ENCODE measurements around the gene CACNA1S.

The CACNA1S gene

DNA sequence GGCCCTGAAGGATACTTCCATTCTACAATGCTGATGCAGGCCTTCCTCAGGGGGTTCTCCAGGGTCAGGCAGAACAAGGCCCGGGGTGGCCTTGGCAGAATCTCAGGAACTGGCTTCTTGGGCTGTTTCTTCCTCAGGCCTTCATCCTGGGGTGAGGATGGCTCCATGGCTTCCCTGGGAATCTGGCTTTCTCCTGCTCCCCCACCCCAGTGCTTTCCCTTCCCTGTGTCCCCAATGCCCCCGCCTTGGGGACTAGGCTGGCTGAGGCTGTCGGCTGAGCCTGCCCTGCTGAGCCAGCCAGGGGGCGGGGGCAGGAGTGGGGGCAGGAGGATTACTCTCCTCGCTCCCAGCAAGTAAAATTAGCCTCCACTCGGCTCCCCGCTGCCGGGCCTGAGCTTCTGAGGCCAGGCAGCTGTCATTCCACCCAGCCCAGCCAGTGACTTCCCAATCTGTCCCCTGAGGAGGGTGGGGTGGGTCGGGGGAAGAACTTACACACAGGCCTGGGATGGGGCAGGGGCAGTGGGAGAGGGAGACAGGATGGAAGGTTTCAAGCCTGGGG, at the start of gene CACNA1S:
Gene CACNA1S, minus strand, starts transcription at position 254 of the 559 bp plus-strand sequence. Its CDS starts 87 bp downstream, at position 167.
- no peaks in the 10 kb centered on the region for H3K36me3 ChIP-seq (ENCODE audit: insufficient read depth, low read length)
- H3K9me3 ChIP-seq (ENCODE audit: low read length) = no peaks in the 10 kb centered on the region
- H3K4me1 ChIP-seq (ENCODE audit: insufficient read depth, low read length) = peaks cover 4% of the 10 kb centered on the region
- H3K4me3 ChIP-seq (ENCODE audit: low read depth in 1 of 2, low read length in 2 of 2) = no peak within 1 kb of the TSS
- no peak within 1 kb of the TSS for H3K9ac ChIP-seq (ENCODE audit: low read length)
- H3K27ac ChIP-seq (ENCODE audit: low read depth, low read length) = no peak within 1 kb of the TSS
- peaks cover 0 to 15% of the 10 kb centered on the region in 2 donors for H3K27me3 ChIP-seq (ENCODE audit: control insufficient read depth in 1 of 2, insufficient read depth in 2 of 2, low read length in 2 of 2)

GRCh38 chr1:201157949-201158348, 45.7 kb upstream of the CACNA1S start:
- Histone ChIP-seq H3K27ac (ENCODE audit: low read depth, low read length) (no peak overlapping the region), H3K36me3 (ENCODE audit: insufficient read depth, low read length) (no peaks in the 10 kb centered on the region), H3K27me3 (ENCODE audit: control insufficient read depth in 1 of 2, insufficient read depth in 2 of 2, low read length in 2 of 2) (no peaks in the 10 kb centered on the region), H3K4me3 (ENCODE audit: low read depth in 1 of 2, low read length in 2 of 2) (no peak overlapping the region), H3K9me3 (ENCODE audit: low read length) (no peaks in the 10 kb centered on the region), H3K9ac (ENCODE audit: low read length) (no peak overlapping the region), H3K4me1 (ENCODE audit: insufficient read depth, low read length) (peaks cover 13% of the 10 kb centered on the region)

DNA sequence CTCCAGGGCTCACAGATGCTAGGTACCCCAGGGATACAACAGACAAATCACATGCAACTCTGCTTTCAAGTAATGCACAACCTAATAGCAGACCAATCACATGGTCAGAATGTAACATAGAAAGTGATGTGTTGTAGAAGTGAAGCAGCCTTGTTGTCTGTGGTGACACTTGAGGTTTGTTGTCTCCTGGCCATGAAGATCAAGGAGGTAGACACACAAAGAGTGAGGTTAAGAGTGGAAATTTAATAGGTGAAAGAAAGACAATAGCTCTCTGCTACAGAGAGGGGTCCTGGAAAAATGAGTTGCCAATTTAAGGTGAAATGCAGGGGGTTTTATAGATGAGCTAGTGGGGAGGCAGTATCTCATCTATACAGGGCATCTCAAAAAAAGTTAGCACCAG, 44.6 kb upstream of the CACNA1S start:
- H3K27me3 ChIP-seq (ENCODE audit: control insufficient read depth in 1 of 2, insufficient read depth in 2 of 2, low read length in 2 of 2) = no peaks in the 10 kb centered on the region
- no peak overlapping the region for H3K27ac ChIP-seq (ENCODE audit: low read depth, low read length)
- H3K36me3 ChIP-seq (ENCODE audit: insufficient read depth, low read length) = peaks cover 5% of the 10 kb centered on the region
- no peak overlapping the region for H3K9ac ChIP-seq (ENCODE audit: low read length)
- H3K4me1 ChIP-seq (ENCODE audit: insufficient read depth, low read length) = peaks cover 16% of the 10 kb centered on the region
- no peaks in the 10 kb centered on the region for H3K9me3 ChIP-seq (ENCODE audit: low read length)
- no peak overlapping the region for H3K4me3 ChIP-seq (ENCODE audit: low read depth in 1 of 2, low read length in 2 of 2)

DNA sequence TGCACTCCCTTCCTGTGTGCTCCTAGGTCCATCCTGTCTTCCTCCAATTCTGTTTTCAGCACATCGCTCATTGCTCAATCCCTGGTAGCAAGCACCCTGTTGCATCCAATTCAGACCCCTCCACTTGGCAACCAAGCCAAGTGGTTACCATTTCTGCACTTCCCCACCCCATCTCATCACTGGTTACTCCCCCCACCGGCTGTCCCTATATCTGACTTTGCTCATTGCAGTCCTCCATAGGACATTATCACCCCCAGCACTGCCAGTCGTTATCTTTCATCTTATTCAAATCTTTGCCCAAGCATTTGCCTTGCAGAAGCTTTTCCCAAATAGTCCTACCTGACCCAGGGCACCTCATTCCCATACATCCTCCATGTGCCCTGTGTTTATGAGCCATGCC, 44.1 kb upstream of the CACNA1S start:
- H3K4me1 ChIP-seq (ENCODE audit: insufficient read depth, low read length) = peaks cover 16% of the 10 kb centered on the region
- H3K9ac ChIP-seq (ENCODE audit: low read length) = no peak overlapping the region
- peaks cover 10% of the 10 kb centered on the region for H3K36me3 ChIP-seq (ENCODE audit: insufficient read depth, low read length)
- H3K27me3 ChIP-seq (ENCODE audit: control insufficient read depth in 1 of 2, insufficient read depth in 2 of 2, low read length in 2 of 2) = no peaks in the 10 kb centered on the region
- no peaks in the 10 kb centered on the region for H3K9me3 ChIP-seq (ENCODE audit: low read length)
- H3K4me3 ChIP-seq (ENCODE audit: low read depth in 1 of 2, low read length in 2 of 2) = no peak overlapping the region
- no peak overlapping the region for H3K27ac ChIP-seq (ENCODE audit: low read depth, low read length)

DNA sequence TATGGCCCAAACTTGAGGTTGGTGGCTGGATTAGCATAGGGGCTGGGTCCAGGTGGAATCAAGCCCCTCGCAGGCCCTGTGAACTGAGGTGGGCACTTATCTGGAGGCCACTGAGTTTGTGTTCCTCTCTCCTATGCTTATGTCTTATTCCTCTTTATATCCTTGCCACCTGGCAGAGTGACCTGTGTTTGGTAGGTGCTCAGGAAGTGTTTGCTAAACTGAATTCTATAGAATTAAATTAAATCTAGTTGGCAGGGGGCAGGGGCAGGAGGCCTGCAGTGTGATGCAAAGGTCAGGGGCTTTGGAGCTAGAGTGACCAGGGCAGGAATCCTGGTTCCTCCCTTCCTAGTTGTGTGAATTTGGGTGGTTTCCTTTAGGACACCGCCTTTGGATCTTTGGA, 43.1 kb upstream of the CACNA1S start:
- Histone ChIP-seq H3K27ac (ENCODE audit: low read depth, low read length) (no peak overlapping the region), H3K36me3 (ENCODE audit: insufficient read depth, low read length) (peaks cover 20% of the 10 kb centered on the region), H3K27me3 (ENCODE audit: control insufficient read depth in 1 of 2, insufficient read depth in 2 of 2, low read length in 2 of 2) (no peaks in the 10 kb centered on the region), H3K4me3 (ENCODE audit: low read depth in 1 of 2, low read length in 2 of 2) (no peak overlapping the region), H3K4me1 (ENCODE audit: insufficient read depth, low read length) (peaks cover 16% of the 10 kb centered on the region), H3K9me3 (ENCODE audit: low read length) (no peaks in the 10 kb centered on the region), H3K9ac (ENCODE audit: low read length) (no peak overlapping the region)

- peaks cover 27% of the 10 kb centered on the region for H3K36me3 ChIP-seq (ENCODE audit: insufficient read depth, low read length)
- peak within 1 kb of the TSS; percentile 62 for H3K9ac ChIP-seq (ENCODE audit: low read length)
- peaks cover 16% of the 10 kb centered on the region for H3K4me1 ChIP-seq (ENCODE audit: insufficient read depth, low read length)
- no peaks in the 10 kb centered on the region for H3K27me3 ChIP-seq (ENCODE audit: control insufficient read depth in 1 of 2, insufficient read depth in 2 of 2, low read length in 2 of 2)
- H3K9me3 ChIP-seq (ENCODE audit: low read length) = no peaks in the 10 kb centered on the region
- H3K27ac ChIP-seq (ENCODE audit: low read depth, low read length) = peak within 1 kb of the TSS; percentile 2
- peak within 1 kb of the TSS; percentile 79 to 88 for H3K4me3 ChIP-seq (ENCODE audit: low read depth in 1 of 2, low read length in 2 of 2)
Observed at GRCh38 chr1:201154389-201155165, 42.4 kb upstream of the CACNA1S start, which contains the start of gene TMEM9. Gene TMEM9, minus strand, starts transcription at chr1:201154474. Its CDS starts 551 bp downstream, at chr1:201153923.

GRCh38 chr1:201153474-201154388, 41.5 kb upstream of the CACNA1S start:
- H3K27me3 ChIP-seq (ENCODE audit: control insufficient read depth in 1 of 2, insufficient read depth in 2 of 2, low read length in 2 of 2) = no peaks in the 10 kb centered on the region
- no peaks in the 10 kb centered on the region for H3K9me3 ChIP-seq (ENCODE audit: low read length)
- peak overlapping the region; percentile 2 for H3K27ac ChIP-seq (ENCODE audit: low read depth, low read length)

DNA sequence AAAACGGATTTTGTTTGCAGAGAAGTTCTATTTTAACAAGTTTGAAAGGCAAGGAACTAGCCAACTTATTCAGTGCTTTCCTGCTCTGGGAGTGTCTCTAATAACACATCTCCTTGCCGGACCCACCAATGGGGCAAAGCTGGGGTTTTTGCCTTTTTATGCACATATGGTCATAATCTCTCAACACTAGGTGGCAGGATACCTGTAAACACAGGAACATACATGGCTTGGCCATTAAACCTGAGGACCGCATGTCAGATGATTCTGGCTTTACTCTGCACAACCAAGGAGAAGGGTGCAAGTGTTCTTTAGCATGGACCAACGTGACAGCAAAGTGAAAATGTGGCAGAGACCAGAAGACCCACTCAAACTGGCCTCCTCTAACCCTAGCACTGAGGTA, 37.2 kb upstream of the CACNA1S start:
- H3K9ac ChIP-seq (ENCODE audit: low read length) = no peak overlapping the region
- no peaks in the 10 kb centered on the region for H3K9me3 ChIP-seq (ENCODE audit: low read length)
- H3K27me3 ChIP-seq (ENCODE audit: control insufficient read depth in 1 of 2, insufficient read depth in 2 of 2, low read length in 2 of 2) = no peaks in the 10 kb centered on the region
- peaks cover 77% of the 10 kb centered on the region for H3K36me3 ChIP-seq (ENCODE audit: insufficient read depth, low read length)
- no peak overlapping the region for H3K4me3 ChIP-seq (ENCODE audit: low read depth in 1 of 2, low read length in 2 of 2)
- H3K4me1 ChIP-seq (ENCODE audit: insufficient read depth, low read length) = peaks cover 11% of the 10 kb centered on the region
- no peak overlapping the region for H3K27ac ChIP-seq (ENCODE audit: low read depth, low read length)

More at GRCh38 chr1:201153474-201154388, 41.5 kb upstream of the CACNA1S start:
- Histone ChIP-seq H3K4me3 (ENCODE audit: low read depth in 1 of 2, low read length in 2 of 2) (peak overlapping the region; percentile 79 to 88), H3K36me3 (ENCODE audit: insufficient read depth, low read length) (peaks cover 36% of the 10 kb centered on the region), H3K9ac (ENCODE audit: low read length) (peak overlapping the region; percentile 62), H3K4me1 (ENCODE audit: insufficient read depth, low read length) (peaks cover 16% of the 10 kb centered on the region)

DNA sequence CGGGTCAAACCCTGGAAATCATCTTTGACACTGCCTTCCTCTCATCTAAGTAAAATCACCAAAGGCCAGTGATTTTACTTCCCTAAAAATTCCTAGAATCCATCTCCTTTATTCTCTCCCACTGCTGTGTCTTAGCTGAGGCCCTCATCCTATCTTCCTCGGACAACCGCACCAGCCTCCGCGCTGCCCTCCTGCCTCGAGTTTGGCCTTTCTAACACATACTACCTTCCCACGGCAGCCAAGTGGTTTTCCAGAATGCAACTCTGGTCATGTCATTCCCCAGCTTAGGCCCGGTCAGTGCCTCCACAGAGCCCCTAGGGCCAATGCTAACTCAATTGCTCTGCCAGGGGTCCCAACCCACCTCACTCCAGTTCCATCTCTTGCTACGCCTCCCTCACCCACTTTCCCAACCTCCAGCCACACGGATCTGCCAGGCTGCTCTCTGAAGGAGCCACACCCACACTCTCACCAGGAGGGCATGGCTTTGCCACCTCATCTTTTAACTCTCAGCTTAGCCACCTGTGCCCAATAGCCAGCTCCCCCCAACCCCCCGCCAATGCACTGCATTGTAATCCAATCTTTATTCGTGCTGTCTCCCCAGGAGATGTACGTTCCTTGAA, 35.3 kb upstream of the CACNA1S start:
- no peak overlapping the region for H3K9ac ChIP-seq (ENCODE audit: low read length)

GRCh38 chr1:201146626-201147390, 34.6 kb upstream of the CACNA1S start:
- Histone ChIP-seq H3K9ac (ENCODE audit: low read length) (no peak overlapping the region), H3K4me3 (ENCODE audit: low read depth in 1 of 2, low read length in 2 of 2) (no peak overlapping the region), H3K4me1 (ENCODE audit: insufficient read depth, low read length) (peaks cover 2% of the 10 kb centered on the region), H3K9me3 (ENCODE audit: low read length) (no peaks in the 10 kb centered on the region), H3K36me3 (ENCODE audit: insufficient read depth, low read length) (peaks cover 97% of the 10 kb centered on the region), H3K27ac (ENCODE audit: low read depth, low read length) (no peak overlapping the region), H3K27me3 (ENCODE audit: control insufficient read depth in 1 of 2, insufficient read depth in 2 of 2, low read length in 2 of 2) (no peaks in the 10 kb centered on the region)

More for the DNA sequence above, 35.3 kb upstream of the CACNA1S start:
- peaks cover 96% of the 10 kb centered on the region for H3K36me3 ChIP-seq (ENCODE audit: insufficient read depth, low read length)
- H3K27ac ChIP-seq (ENCODE audit: low read depth, low read length) = no peak overlapping the region
- no peaks in the 10 kb centered on the region for H3K9me3 ChIP-seq (ENCODE audit: low read length)
- no peaks in the 10 kb centered on the region for H3K27me3 ChIP-seq (ENCODE audit: control insufficient read depth in 1 of 2, insufficient read depth in 2 of 2, low read length in 2 of 2)
- no peak overlapping the region for H3K4me3 ChIP-seq (ENCODE audit: low read depth in 1 of 2, low read length in 2 of 2)
- H3K4me1 ChIP-seq (ENCODE audit: insufficient read depth, low read length) = no peaks in the 10 kb centered on the region
